ENCODE results near the gene NUCB2.
A peak's percentile ranks its signal among the peaks of the same experiment; 100 is the strongest.
"Not testable (repeated sequence)": the region's sequence is repeated elsewhere in the genome, so short reads cannot be mapped to it uniquely, and the experiment has no call there.

The NUCB2 gene

DNA sequence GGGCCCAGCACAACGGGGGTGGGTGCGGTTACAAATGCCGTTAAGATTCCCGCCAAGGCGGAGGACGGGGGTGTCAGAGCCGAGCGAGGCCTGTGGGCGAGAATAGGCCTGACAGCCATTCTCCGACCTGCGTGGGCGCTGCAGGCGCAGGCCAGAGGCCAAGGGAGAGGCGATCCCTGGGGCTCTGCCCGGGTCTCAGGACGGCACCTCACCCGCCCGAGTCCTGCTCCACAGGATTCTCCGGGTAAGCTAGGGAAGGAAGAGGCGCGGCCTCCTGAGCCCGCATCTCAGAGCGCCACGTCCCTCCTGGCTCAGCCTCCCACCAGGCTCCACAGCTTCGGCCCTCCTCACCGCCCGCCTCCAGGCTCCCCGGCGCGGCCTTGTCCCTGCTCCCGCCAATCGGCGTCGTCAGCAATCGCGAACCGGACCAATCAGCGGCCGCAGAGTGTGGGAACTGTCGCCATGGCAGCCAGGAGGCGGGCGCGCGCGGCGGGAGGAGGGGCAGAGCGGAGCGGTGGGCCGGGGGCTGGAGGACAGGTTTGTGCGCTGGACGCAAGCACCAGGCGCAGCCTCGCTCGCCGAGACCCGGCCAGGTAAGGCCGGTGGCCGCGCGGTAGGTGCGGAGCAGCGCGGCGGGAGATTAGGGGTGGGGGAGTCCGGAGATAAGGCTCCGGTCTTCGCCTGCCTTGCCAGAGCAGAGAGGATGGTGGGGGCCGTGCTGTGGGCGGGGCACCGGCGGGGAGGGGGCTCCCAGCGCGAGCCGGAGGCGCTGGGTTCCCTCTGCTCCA lies at the start of gene NUCB2:
Gene NUCB2, plus strand, starts transcription at position 504 of the 788 bp plus-strand sequence. CDS start 18,585 bp downstream, outside the sequence.
- peak; percentile 94 for DNase-seq

DNA sequence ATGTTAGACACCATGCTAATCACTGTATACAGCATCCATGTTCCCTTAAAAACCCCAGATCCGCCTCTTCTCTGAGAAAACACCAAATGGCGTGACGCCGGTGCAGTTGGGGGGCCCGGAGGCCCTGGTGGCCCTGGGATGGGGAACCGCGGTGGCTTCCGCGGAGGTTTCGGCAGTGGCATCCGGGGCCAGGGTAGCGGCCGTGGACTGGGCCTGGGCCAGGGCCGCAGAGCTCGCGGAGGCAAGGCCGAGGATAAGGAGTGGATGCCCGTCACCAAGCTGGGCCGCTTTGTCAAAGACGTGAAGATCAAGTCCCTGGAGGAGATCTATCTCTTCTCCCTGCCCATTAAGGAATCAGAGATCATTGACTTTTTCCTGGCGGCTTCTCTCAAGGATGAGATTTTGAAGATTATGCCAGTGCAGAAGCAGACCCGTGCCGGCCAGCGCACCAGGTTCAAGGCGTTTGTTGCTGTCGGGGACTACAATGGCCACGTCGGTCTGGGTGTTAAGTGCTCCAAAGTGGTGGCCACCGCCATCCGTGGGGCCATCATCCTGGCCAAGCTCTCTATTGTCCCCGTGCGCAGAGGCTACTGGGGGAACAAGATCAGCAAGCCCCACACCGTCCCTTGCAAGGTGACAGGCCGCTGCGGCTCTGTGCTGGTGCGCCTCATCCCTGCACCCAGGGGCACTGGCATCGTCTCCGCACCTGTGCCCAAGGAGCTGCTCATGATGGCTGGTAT lies 48.2 kb upstream of the NUCB2 start:
- not testable (repeated sequence) for DNase-seq

- DNase-seq = no peak
Observed at GRCh38 chr11:17229481-17230152, 46.9 kb upstream of the NUCB2 start.

- no peak for DNase-seq
Observed at GRCh38 chr11:17230867-17231851, 45.4 kb upstream of the NUCB2 start.

DNA sequence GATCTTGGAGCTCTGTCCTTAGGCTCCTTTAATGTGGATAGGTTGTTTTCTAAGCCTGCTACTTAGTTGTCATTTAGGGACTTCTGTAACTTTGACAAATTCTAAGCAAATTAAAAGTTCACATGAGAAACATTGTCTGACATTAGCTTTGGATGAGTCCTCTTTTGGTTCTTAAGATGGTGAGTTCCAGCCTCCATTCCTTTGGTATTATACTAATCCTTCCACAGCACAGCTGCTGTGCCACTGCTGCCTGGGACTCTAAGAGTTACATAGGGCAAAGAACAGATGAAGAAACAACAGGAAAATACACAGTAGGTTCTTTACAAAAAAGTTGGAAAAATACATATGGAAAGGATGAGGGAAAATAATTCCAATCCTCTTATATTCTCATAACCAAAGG lies 43.4 kb upstream of the NUCB2 start:
- DNase-seq = no peak

DNA sequence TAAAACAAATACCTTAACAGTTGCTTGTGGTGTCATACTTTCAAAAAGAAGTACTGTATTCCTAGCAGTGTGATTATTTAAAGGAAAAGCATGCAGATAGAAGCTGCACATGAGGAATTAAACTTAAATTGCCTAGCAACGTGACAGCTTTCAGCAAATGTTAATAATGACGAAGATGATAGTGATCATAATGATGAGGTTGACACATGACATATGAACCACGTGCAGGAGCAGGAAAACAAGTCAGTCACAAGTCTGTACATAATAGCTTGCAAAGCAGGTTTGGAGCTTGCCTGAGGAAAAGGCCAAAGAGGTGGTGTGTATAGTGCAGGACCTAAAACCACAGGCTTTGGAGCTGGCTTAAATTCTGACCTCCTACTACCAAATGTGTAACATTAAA lies 38.2 kb upstream of the NUCB2 start:
- no peak for DNase-seq

- DNase-seq = not testable (repeated sequence)
Observed at GRCh38 chr11:17239927-17240326, 36.6 kb upstream of the NUCB2 start.

DNA sequence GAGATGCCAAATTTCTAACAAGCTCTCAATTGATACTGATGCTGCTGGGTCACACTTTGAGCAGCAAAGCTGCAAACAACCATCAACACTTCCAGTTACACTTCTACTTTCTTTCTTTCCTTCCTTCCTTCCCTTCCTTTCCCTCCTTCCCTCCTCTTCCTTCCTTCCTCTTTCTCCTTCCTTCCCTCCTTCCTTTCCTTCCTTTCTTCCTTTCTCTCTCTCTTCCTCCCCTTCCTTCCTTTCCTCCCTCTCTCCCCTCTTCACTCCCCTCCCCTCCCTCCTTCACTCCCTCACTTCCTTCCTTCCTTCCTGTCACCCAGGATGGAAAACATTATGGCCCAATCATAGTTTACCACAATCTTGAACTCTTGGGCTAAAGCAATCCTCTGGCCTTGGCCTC lies 35.8 kb upstream of the NUCB2 start:
- DNase-seq = no peak

DNA sequence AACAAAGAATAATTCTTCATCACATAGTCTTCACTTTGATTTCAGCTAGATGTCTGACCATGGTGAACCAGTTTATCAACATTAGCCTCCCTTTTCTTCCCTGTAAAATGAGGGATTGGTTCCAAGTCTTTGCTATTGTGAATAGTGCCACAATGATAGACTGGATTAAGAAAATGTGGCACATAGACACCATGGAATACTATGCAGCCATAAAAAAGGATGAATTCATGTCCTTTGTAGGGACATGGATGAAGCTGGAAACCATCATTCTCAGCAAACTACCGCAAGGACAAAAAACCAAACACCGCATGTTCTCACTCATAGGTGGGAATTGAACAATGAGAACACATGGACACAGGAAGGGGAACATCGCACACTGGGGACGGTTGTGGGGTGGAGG lies 33.6 kb upstream of the NUCB2 start:
- not testable (repeated sequence) for DNase-seq

GRCh38 chr11:17244046-17244445 lies 32.5 kb upstream of the NUCB2 start:
- no peak for DNase-seq

GRCh38 chr11:17250561-17251350 lies 25.8 kb upstream of the NUCB2 start:
- DNase-seq = no peak

DNA sequence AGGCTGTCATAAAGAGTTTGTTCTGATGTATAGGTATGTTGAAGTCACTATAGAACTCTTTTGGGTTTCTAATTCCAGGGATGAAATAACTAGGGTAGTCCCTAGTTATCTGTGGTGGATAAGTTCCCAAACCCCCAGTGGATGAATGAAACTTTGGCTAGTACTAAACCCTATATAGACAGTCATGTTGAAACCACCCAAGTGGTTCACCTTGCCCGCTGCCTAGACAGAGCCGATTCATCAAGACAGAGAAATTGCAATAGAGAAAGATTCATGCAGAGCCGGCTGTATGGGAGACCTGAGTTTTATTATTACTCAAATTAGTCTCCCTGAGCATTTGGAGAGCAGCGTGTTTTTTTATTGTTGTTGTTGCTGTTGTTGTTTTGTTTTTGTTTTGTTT lies 23.8 kb upstream of the NUCB2 start:
- no peak for DNase-seq

GRCh38 chr11:17256512-17256911 lies 20.0 kb upstream of the NUCB2 start:
- no peak for DNase-seq

- DNase-seq = no peak
Observed at GRCh38 chr11:17257196-17257595, 19.3 kb upstream of the NUCB2 start.

DNA sequence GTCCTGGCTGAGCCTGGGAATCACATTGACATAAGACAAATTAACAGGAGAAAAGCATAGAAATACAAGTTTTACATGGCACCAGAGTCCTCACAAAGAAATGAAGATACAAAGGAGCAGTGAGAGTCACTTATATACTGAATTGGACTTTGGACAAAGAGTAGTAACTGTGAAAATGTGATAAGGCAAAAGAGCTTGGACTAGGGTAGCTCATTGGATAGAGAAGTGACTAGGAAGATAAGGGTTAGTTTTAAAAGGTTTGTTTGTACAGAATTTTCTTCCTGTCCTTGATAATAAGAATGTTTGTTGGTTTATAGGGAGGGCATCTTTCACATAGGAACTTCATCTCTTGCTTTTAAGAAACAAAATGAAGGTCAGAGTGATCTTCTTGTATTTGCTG lies 17.9 kb upstream of the NUCB2 start:
- no peak for DNase-seq

GRCh38 chr11:17259519-17259918 lies 17.0 kb upstream of the NUCB2 start:
- no peak for DNase-seq

- DNase-seq = no peak
Observed at GRCh38 chr11:17260020-17260419, 16.5 kb upstream of the NUCB2 start.

GRCh38 chr11:17263769-17264168 lies 12.8 kb upstream of the NUCB2 start:
- DNase-seq = no peak

GRCh38 chr11:17266781-17267180 lies 9.8 kb upstream of the NUCB2 start:
- no peak for DNase-seq

GRCh38 chr11:17267576-17267975 lies 9.0 kb upstream of the NUCB2 start:
- no peak for DNase-seq

GRCh38 chr11:17268500-17268899 lies 8.0 kb upstream of the NUCB2 start:
- not testable (repeated sequence) for DNase-seq

DNA sequence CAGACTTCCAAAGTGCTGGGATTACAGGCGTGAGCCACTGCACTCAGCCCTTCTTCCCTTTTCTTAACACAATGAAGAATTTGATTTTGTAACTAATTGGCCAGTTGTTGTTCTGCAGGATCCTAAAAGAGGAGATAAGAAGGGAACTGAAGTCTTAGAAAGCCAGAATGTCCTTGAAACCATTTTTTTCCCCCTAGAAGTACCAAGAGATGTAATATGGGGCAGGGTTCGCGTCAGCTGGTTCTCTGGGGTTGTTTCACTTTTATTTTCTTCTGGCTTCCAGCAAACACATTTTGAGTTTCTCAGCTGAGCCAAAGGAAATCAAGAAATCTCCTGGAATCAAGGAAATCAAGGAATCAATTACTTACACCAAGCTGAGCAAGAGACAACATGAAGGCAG lies 7.6 kb upstream of the NUCB2 start:
- no peak for DNase-seq

Measured in activated CD4-positive, CD25-positive, alpha-beta regulatory T cell treated with anti-CD3 and anti-CD28 coated beads, Interleukin-2, amount 50 U/mL, for 72 hours (primary cell).